Measurements from ENCODE around the gene TMEM269.

The TMEM269 gene

DNA sequence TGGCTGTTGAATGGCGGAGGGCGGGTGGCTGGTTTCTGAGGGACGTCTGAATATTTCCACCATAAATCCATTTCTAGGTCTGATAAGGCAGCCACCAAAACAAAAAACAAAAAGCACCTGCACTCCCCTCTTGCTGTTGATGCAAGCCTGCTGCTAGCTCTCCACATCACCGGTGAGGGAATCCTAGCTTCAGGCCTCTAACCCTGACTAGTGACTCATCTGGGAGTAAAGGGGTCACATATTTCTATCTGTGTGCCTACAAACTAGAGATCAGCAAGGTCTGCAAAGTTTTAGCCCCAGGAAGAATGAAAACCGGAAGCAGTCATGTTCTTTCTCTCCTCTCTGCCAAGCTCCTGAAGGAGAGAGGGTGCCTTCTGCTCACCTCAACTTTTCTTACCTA, 21.8 kb downstream of the TMEM269 start:
- TF ChIP-seq, protein P1, sequence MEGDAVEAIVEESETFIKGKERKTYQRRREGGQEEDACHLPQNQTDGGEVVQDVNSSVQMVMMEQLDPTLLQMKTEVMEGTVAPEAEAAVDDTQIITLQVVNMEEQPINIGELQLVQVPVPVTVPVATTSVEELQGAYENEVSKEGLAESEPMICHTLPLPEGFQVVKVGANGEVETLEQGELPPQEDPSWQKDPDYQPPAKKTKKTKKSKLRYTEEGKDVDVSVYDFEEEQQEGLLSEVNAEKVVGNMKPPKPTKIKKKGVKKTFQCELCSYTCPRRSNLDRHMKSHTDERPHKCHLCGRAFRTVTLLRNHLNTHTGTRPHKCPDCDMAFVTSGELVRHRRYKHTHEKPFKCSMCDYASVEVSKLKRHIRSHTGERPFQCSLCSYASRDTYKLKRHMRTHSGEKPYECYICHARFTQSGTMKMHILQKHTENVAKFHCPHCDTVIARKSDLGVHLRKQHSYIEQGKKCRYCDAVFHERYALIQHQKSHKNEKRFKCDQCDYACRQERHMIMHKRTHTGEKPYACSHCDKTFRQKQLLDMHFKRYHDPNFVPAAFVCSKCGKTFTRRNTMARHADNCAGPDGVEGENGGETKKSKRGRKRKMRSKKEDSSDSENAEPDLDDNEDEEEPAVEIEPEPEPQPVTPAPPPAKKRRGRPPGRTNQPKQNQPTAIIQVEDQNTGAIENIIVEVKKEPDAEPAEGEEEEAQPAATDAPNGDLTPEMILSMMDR (IDR thresholded peaks at IDR 0.05) = no peak

DNA sequence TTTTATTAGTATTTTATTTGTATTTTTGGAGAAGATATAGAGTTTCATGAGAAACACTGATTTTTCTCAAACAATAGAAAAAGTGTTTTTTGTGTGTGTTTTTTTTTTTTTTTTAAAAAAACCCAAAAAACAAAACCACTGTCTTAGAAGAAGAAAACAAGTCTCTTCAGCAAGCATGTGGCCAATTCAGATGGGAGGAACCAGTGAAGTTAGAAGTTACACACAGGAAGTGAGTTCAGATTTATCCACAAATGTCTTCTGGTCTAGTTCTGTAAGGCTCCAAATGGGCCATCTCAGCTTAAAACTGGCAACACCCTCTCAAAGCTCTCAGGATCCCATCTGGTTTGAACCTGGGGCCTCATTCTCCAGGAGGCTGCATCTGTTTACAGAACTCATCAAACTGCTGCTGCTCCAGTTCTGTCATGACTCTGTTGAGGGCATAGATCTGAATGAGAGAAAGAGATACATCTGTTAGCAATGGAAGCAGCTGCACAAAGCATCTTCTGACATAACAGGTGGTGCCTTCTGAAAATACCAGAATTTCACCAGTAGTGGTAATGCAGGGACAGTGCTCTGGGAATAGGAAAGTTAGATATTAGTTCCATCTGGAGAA, 22.4 kb downstream of the TMEM269 start:
- TF ChIP-seq, protein P1 (IDR thresholded peaks at IDR 0.05) = no peak

DNA sequence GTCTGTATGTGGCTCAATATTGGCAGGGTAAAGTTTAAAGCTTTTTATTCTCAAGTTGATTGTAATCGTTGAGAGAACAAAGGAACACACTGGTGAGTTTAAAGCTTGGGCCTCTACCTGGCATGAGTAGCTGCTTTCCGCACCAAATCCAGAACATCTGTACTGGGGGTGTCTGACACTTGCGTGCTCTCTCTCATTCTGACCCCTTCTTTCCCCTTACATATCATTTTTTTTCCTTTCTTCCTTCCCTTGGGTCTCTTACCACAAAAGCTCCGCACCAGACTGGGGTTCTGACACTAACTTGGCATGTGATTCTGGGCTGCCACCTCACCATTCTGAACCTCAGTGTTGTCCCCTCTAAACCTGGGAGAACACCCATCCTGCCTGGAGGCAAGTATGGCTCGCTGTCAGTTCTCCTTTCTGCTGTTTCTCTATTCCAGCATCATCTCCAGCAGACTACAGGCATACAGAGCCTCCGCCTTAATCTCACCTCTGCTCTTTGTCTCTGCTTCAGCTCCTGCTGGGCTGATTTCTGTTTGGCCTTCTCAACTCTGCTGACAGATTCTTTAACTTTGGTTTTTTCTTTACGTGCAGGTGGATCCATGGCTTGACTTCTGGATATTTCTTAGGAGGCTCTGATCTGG, 31.3 kb downstream of the TMEM269 start:
- TF ChIP-seq, protein P1 (IDR thresholded peaks at IDR 0.05) = no peak

DNA sequence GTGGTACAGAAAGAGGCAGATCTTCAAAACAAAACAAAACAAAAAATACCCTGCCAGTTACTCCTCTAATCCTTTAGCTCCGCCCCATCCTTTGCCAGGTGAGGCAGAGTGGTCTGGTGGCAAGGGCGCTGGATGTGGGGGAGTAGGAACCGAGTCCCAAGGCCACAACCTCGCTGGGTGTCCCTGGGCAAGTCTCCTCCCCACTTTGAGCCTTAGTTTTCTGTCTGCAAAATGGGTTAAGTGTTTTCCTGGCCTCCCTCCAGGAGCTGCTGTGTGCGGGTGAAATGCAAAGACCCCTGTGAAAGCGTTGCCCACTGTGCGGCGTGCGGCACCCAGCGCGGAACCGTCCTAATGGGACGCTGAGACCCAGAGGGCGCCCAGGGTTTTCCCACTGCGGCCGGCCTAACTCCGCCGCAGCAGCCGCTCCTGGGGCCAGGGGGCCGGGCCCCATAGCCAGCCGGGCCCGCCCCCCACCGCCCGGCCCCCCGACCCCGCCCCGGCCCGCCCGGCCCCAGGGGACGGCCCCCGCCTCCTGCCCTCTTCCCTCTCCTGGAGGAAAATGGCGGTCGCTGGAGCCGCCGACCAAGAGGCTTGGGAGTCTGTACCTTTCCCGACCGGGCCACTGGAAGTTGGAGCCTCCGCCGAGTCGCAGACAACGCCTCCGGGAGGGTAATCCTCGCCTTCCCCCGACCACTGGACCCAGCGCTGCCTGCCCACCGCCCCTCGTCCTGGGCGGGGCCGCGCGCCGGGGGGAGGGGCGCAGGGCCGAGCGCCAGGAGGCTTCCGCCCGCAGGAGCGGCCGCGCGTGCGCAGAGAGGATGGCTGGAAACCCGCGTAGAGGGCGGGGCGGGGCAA, 32.0 kb downstream of the TMEM269 start, which contains the start of the genes ERMAP and SVBP:
ERMAP (plus strand) TSS at position 538 of the 855 bp plus-strand sequence. CDS start 13,327 bp downstream, outside the sequence.
SVBP (minus strand) TSS at position 813 of the 855 bp plus-strand sequence. CDS start 853 bp downstream, outside the sequence.
- TF ChIP-seq, protein P1 (IDR thresholded peaks at IDR 0.05) = no peak

DNA sequence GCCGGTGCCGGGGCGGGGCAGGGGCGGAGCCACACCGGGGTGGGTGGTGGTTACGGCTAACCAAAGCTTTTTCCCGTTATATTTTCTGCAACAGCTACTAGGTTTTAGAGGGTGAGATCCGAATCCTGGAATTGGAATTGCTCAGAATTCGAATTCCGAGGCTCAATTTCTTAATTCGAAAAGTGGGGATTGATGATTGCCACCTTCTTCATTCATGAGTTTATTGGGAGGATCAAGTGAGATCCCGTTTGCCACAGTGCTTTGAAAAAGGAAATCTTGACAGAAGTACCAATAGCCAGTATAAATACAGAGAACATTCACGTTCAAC, 32.6 kb downstream of the TMEM269 start:
- TF ChIP-seq, protein P1 (IDR thresholded peaks at IDR 0.05) = no peak

DNA sequence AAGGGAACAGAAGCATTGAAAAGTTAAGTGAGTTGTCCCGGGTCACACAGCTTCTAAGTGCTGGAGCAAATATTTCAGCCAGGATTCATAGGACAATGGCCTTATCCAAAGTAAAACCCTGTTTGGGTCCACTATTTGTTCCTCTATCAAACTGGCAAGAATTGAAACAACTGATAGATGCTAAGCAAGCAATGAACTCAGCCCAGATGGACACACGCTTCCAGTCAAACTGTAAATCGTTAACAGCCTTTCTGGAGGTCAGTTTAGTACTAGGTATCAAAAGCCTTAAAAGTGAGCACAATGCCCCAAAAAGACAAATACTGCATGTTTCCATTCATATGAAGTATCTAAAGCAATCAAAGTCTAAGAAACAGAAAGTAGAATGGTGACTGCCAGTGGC, 33.2 kb downstream of the TMEM269 start:
- TF ChIP-seq, protein P1 (IDR thresholded peaks at IDR 0.05) = no peak

DNA sequence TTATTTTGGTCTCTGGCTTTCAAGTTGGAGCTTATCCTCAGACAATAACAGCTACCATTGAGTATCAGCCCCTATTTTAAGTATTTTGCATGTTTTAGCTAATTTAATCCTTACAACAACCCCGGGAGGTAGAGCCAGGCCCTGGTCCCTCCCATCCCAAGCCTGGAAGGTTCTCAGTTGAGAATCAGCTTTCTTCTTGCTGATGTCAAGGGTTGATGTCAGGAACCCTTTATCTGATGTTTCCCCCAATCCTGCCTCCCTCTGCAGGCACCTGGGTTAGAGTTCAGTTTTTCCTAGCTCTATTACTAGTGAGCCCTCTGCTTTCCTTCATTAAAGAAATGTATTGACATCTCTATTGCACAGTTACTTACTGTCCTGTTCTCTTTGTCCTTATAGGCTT, 36.0 kb downstream of the TMEM269 start:
- TF ChIP-seq, protein P1 (IDR thresholded peaks at IDR 0.05) = no peak
